Measurements from ENCODE around the gene SPATA33.

DNA sequence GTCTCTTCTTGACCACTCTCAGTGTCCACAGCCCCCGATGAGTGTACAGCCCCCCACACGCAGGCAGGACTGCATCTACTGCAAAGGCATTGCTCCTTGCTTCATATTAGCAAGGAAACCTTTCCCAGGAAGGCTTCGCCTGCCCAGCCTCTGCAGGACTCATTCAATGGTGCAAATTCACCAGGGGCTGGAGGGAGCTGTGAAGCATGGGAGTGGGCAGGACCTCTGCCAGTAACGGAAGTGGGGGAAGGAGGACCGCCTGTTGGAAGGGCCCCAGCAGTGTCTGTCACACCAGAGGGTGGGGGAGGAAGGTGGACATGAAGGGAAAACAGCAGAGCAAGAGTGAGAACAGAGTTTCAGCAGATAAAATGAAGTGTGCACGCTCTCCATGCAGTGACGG is 2.5 kb downstream of the SPATA33 start:
- TF ChIP-seq, protein P1, sequence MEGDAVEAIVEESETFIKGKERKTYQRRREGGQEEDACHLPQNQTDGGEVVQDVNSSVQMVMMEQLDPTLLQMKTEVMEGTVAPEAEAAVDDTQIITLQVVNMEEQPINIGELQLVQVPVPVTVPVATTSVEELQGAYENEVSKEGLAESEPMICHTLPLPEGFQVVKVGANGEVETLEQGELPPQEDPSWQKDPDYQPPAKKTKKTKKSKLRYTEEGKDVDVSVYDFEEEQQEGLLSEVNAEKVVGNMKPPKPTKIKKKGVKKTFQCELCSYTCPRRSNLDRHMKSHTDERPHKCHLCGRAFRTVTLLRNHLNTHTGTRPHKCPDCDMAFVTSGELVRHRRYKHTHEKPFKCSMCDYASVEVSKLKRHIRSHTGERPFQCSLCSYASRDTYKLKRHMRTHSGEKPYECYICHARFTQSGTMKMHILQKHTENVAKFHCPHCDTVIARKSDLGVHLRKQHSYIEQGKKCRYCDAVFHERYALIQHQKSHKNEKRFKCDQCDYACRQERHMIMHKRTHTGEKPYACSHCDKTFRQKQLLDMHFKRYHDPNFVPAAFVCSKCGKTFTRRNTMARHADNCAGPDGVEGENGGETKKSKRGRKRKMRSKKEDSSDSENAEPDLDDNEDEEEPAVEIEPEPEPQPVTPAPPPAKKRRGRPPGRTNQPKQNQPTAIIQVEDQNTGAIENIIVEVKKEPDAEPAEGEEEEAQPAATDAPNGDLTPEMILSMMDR (IDR thresholded peaks at IDR 0.05; ENCODE audit: insufficient read depth, low read depth, low read length): no peak
- TF ChIP-seq EZH2 (IDR thresholded peaks at IDR 0.05; ENCODE audit: insufficient read depth, low read length): no peak

Data from astrocyte (in vitro differentiated cells and primary cell).